Activated CD4-positive, alpha-beta memory T cell treated with anti-CD3 and anti-CD28 coated beads, Interleukin-2, amount 10 ng/mL, durations not matched to agents 7 days and 5 days (primary cell): ENCODE data around the gene PALD1. TPM values are rescaled to one million over a fixed set of nuclear protein-coding genes. Genes with fewer than 3 reads are reported as not detected.

Experiments used
- CTCF ChIA-PET: fragments of 350-600 bp; sonication (Branson Sonifier 250); formaldehyde crosslinking; loops from one replicate; lab custom pipeline; 2021; ENCODE audit warnings: antibody characterized with exemption, inconsistent platforms; lab: Charles Lee
- POLR2A ChIA-PET: fragments of 350-600 bp; sonication (Branson Sonifier 250); formaldehyde crosslinking; loops from one replicate; lab custom pipeline; 2021; ENCODE audit warnings: antibody characterized with exemption; lab: Charles Lee
- DNase-seq: peaks from one replicate; pipeline ENCODE4 v3.0.0-alpha.2; 2020
- H3K27ac Mint-ChIP-seq: one replicate; pipeline ENCODE4 v1.8.0; 2021; ENCODE audit warnings: mild to moderate bottlenecking, mixed read lengths
- H3K27me3 Mint-ChIP-seq: one replicate; pipeline ENCODE4 v1.8.0; 2021; ENCODE audit warnings: mixed read lengths
- H3K36me3 Mint-ChIP-seq: one replicate; pipeline ENCODE4 v1.8.0; 2021; ENCODE audit warnings: low read depth, mixed read lengths
- H3K4me1 Mint-ChIP-seq: one replicate; pipeline ENCODE4 v1.8.0; 2021; ENCODE audit warnings: mixed read lengths
- H3K4me3 Mint-ChIP-seq: one replicate; pipeline ENCODE4 v1.8.0; 2021; ENCODE audit warnings: mild to moderate bottlenecking, mixed read lengths
- H3K9me3 Mint-ChIP-seq: one replicate; pipeline ENCODE4 v1.8.0; 2021; ENCODE audit warnings: mixed read lengths
- total RNA-seq, 2 experiments: library from RNA; stranded (reverse); gene quantifications; one replicate each; pipeline ENCODE4 v1.2.3, GENCODE V29; 2021

The PALD1 gene
- total RNA-seq, 2 experiments from 2014 or later, result 0.08 to 0.15 TPM

- H3K36me3 Mint-ChIP-seq, result peaks cover 7% of the 10 kb centered on the region
- H3K27me3 Mint-ChIP-seq, result peaks cover 56% of the 10 kb centered on the region
- POLR2A ChIA-PET, result interaction anchor here (0.8 to 1.6 kb wide), 2 partner anchors 9 to 37 kb away, joined by 3 to 6 read pairs; no protein-coding TSS in a partner anchor
- no peaks in the 10 kb centered on the region for H3K9me3 Mint-ChIP-seq
- CTCF ChIA-PET, result interaction anchor here (1.4 kb wide), 1 partner anchor 11 kb away, joined by 3 read pairs; no protein-coding TSS in a partner anchor
- DNase-seq, result no peak
- no peak overlapping the region for H3K4me3 Mint-ChIP-seq
- peaks cover 15% of the 10 kb centered on the region for H3K4me1 Mint-ChIP-seq
- no peak overlapping the region for H3K27ac Mint-ChIP-seq
These were observed 36.7 kb upstream of the PALD1 start for GRCh38 chr10:70441895-70442309.

DNA sequence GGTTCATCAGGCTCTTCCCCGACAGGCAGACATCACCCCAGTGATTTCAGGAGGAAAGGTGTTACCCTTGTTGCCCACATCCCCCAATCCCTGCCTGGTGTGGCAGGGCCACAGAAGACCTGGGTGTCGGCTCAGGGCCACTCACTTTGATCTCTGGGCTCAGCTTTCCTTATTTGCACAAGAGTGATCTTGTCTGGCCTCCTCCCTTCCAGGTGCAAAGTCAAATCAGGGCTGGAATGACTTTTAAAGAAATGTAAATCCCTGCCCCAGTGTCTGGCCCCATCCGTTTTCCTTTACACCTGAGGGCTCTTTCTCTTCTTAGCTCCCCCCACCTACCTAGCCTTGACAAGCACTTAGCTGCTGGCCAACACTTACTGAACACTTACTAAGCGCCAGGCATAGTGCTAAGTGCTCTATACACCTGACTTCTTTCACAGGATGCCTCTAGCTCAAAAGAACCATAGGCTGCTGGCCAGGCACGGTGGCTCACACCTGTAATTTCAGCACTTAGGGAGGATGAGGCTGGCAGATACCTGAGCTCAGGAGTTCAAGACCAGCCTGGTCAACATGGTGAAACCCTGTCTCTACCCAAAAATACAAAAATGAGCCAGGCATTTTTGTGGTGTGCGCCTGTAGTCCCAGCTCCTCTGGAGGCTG is 36.1 kb upstream of the PALD1 start:
- Mint-ChIP-seq H3K9me3 (no peaks in the 10 kb centered on the region), H3K27me3 (peaks cover 54% of the 10 kb centered on the region), H3K4me1 (peaks cover 15% of the 10 kb centered on the region), H3K27ac (no peak overlapping the region), H3K36me3 (peaks cover 7% of the 10 kb centered on the region), H3K4me3 (no peak overlapping the region)
- POLR2A ChIA-PET, result interaction anchor here (0.8 to 1.6 kb wide), 2 partner anchors 9 to 37 kb away, joined by 3 to 6 read pairs; no protein-coding TSS in a partner anchor
- CTCF ChIA-PET, result interaction anchor here (1.2 to 1.4 kb wide), 2 partner anchors 12 to 116 kb away, joined by 3 read pairs; no protein-coding TSS in a partner anchor
- no peak for DNase-seq

DNA sequence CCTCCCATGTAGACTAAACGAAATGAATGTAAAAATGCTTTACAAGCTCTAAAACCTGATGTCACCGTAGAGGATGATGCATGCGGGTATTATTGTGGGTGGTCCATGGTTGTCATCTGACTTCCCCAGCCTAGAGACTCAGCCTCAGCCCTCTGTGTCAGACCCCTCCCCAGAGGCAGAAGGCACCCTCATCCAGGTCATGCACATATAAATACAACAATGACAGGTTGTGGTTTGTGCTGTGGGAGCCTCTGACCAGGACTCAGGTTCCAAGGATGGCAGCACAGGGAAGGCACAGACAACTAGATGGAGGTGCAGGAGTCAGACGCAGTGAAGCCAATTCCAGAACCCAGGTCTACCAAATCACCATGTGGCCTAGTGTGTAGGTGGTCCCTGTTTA is 33.8 kb upstream of the PALD1 start:
- ChIA-PET CTCF (no interaction called here), POLR2A (no interaction called here)
- Mint-ChIP-seq H3K9me3 (no peaks in the 10 kb centered on the region), H3K27ac (no peak overlapping the region), H3K27me3 (peaks cover 36% of the 10 kb centered on the region), H3K4me1 (peaks cover 13% of the 10 kb centered on the region), H3K36me3 (peaks cover 4% of the 10 kb centered on the region), H3K4me3 (no peak overlapping the region)
- no peak for DNase-seq

DNA sequence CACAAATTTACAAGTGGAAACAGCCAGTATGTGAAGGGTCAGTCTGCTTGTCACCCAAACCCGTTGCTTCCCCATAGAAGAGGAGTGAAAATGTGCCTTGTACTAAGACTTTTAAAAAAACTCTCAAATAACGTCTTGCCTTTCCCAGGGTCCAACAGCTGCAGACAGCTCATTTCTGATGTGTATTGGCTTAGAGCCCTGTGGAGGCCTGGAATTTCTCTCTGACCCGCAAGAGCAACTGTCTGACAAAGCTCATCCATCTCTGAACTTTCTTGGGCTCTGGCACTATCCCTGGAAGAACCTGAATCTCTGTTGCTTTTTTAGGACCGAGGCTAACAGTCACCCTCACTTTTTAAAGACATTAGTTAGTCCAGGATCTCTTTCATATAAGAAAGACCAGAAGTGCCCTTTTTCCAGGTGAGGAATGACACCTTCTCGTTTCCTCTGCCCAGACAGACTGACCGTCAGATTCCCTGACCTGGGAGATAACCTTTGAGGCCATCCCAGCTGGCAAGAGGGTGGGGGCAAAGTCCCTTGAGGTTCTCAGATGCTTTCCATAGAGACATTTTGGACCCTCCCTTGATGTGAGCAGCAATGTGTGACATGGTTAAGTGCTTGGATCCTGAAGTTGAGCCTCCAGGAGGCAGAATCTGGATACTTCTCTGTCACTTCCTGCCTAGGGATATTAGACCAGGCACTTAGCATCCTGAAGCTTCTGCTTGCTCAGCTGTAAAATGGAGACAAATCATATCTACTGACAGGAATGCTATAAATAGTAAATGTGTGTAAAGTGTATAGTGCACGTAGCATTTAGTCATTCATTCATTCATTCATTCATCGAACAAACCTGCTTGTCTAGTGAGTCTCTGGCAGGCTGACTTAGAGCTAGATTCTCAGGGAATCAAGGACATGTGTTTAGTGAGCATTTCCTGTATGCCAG is 32.6 kb upstream of the PALD1 start:
- H3K4me1 Mint-ChIP-seq, result peaks cover 8% of the 10 kb centered on the region

DNA sequence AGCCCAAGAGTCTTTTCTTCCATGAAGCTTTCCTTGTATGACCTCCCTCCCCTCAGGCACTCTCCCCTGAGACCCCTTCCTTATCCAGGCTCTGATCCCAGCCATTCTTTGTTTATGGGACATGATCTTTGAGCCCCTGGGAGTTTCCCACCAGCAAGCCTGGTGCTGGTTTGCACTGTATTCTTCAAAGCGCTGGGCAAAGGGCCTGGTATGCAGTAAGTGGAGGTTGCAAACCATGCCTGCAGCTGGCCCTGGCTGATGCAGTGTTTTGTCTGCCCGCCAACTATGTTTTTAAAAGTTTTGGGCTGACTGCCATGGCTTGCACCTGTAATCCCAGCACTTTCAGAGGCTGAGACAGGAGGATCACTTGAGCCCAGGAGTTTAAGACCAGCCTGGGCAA is 30.3 kb upstream of the PALD1 start:
- no peaks in the 10 kb centered on the region for H3K36me3 Mint-ChIP-seq
- no peaks in the 10 kb centered on the region for H3K9me3 Mint-ChIP-seq
- H3K27me3 Mint-ChIP-seq, result peaks cover 10% of the 10 kb centered on the region
- ChIA-PET POLR2A (no interaction called here), CTCF (interaction anchor here (0.9 kb wide), 1 partner anchor 10 kb away, joined by 3 read pairs; no protein-coding TSS in a partner anchor)
- H3K4me3 Mint-ChIP-seq, result no peak overlapping the region
- no peak overlapping the region for H3K27ac Mint-ChIP-seq
- DNase-seq, result no peak
- H3K4me1 Mint-ChIP-seq, result no peaks in the 10 kb centered on the region

More for the DNA sequence above, 32.6 kb upstream of the PALD1 start:
- no peak for DNase-seq
- Mint-ChIP-seq H3K36me3 (no peaks in the 10 kb centered on the region), H3K9me3 (no peaks in the 10 kb centered on the region), H3K27me3 (peaks cover 27% of the 10 kb centered on the region), H3K4me3 (no peak overlapping the region), H3K27ac (no peak overlapping the region)
- ChIA-PET CTCF (interaction anchor here (0.7 to 1.3 kb wide), 2 partner anchors 15 to 20 kb away, joined by 3 to 6 read pairs; no protein-coding TSS in a partner anchor), POLR2A (interaction anchor here (1.3 kb wide), 1 partner anchor 14 kb away, joined by 3 read pairs; no protein-coding TSS in a partner anchor)

DNA sequence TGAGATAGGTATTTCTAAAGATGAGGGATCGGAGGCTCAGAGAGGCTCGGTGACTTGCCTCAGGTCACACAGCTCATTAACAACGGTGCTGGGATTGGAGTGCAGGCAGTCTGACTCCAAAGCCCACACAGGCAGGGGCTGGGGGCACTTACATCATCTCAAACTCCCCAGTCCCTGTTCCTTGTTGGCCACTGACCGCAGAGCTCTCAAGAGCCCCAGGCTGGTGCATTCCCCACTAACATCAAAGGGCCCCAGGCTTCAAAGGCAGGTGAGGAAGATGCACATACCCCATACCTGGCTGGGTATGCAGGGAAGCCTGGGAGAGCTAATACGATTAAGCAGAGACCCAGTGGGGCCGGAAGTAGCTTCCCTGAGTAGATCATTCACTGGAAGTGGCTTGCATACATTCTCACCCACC is 23.3 kb upstream of the PALD1 start:
- H3K36me3 Mint-ChIP-seq, result no peaks in the 10 kb centered on the region
- ChIA-PET POLR2A (interaction anchor here (1.0 kb wide), 1 partner anchor 51 kb away, joined by 3 read pairs; the partner anchor contains the start of gene EIF4EBP2), CTCF (no interaction called here)
- H3K4me3 Mint-ChIP-seq, result no peak overlapping the region
- no peak overlapping the region for H3K27ac Mint-ChIP-seq
- DNase-seq, result no peak
- no peaks in the 10 kb centered on the region for H3K9me3 Mint-ChIP-seq
- no peaks in the 10 kb centered on the region for H3K4me1 Mint-ChIP-seq
- H3K27me3 Mint-ChIP-seq, result peaks cover 46% of the 10 kb centered on the region

DNA sequence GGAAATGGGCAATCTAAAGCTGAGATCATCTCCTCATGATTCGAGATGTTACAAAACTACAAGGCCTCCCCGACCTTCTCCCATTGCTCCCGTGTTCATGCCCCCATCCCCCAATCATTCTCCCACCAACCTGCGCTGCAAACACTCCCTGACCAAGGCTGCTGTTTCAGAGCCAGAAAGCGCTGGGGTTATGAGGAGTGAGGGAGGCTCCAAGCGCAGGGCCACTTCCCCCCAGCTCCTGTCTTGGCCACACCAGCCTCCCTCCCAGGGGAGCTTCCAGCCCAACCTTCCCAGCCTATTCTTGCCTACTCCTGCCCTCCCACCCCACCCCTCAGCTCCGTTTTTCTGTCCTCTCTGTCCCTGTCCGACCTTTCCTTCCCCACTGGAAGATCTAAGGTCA is 22.4 kb upstream of the PALD1 start:
- POLR2A ChIA-PET, result no interaction called here
- Mint-ChIP-seq H3K36me3 (no peaks in the 10 kb centered on the region), H3K4me3 (no peak overlapping the region)

GRCh38 chr10:70457759-70458305 is 20.7 kb upstream of the PALD1 start:
- Mint-ChIP-seq H3K9me3 (no peaks in the 10 kb centered on the region), H3K4me3 (no peak overlapping the region), H3K27ac (no peak overlapping the region), H3K27me3 (peaks cover 55% of the 10 kb centered on the region), H3K4me1 (no peaks in the 10 kb centered on the region), H3K36me3 (no peaks in the 10 kb centered on the region)
- CTCF ChIA-PET, result interaction anchor here (1.1 kb wide), 1 partner anchor 9 kb away, joined by 3 read pairs; no protein-coding TSS in a partner anchor
- DNase-seq, result no peak
- POLR2A ChIA-PET, result no interaction called here

More for the DNA sequence above, 22.4 kb upstream of the PALD1 start:
- DNase-seq, result no peak
- Mint-ChIP-seq H3K4me1 (no peaks in the 10 kb centered on the region), H3K27ac (no peak overlapping the region), H3K9me3 (no peaks in the 10 kb centered on the region), H3K27me3 (peaks cover 52% of the 10 kb centered on the region)
- CTCF ChIA-PET, result no interaction called here

DNA sequence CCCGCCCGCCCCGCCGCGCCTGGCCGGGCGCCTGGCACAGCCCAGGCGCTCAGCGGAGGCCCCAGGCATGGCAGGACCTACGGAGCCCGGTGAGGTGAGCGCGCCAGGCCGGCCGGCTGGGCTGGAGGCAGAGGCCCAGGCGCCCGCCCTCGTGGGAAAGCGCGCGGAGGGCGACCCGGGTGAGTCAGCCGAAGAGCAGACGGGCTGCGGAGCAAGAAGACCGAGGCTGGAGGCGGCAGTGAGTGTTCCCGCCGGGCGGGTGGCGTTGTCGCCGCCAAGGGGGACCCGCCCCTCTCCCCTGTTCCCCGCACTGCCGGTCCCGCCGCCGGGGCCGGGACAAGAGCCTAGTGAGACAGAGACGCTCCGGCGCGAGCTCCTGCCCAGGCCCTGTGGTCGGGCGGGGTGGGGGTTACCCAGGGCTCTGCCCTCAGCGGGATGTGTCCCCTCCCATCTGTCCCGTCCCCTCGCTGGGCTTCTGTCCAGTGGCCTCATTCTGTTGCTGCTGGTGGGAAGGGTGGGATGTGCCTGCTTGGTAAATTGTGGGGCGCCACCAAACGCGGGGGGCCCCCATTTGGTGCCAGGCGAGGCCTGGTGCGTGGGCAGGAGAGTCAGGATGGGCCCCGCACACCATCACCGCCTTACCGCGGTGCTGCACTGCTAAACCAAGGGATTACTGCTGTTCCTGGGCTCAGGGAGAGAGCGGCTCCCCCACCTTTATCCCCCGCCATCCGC is 20.1 kb upstream of the PALD1 start:
- CTCF ChIA-PET, result interaction anchor here (0.9 to 1.1 kb wide), 2 partner anchors 10 to 139 kb away, joined by 3 read pairs; no protein-coding TSS in a partner anchor
- Mint-ChIP-seq H3K4me3 (no peak overlapping the region), H3K27ac (no peak overlapping the region), H3K9me3 (no peaks in the 10 kb centered on the region), H3K27me3 (peaks cover 56% of the 10 kb centered on the region), H3K36me3 (no peaks in the 10 kb centered on the region), H3K4me1 (no peaks in the 10 kb centered on the region)
- DNase-seq, result no peak
- POLR2A ChIA-PET, result no interaction called here

- no peak overlapping the region for H3K27ac Mint-ChIP-seq
- ChIA-PET CTCF (interaction anchor here (0.9 to 1.1 kb wide), 2 partner anchors 11 to 140 kb away, joined by 3 read pairs; no protein-coding TSS in a partner anchor), POLR2A (no interaction called here)
- H3K4me1 Mint-ChIP-seq, result no peaks in the 10 kb centered on the region
- no peaks in the 10 kb centered on the region for H3K9me3 Mint-ChIP-seq
- peaks cover 54% of the 10 kb centered on the region for H3K27me3 Mint-ChIP-seq
- no peak overlapping the region for H3K4me3 Mint-ChIP-seq
- no peaks in the 10 kb centered on the region for H3K36me3 Mint-ChIP-seq
- no peak for DNase-seq
These were observed 19.4 kb upstream of the PALD1 start for GRCh38 chr10:70459061-70459773.

DNA sequence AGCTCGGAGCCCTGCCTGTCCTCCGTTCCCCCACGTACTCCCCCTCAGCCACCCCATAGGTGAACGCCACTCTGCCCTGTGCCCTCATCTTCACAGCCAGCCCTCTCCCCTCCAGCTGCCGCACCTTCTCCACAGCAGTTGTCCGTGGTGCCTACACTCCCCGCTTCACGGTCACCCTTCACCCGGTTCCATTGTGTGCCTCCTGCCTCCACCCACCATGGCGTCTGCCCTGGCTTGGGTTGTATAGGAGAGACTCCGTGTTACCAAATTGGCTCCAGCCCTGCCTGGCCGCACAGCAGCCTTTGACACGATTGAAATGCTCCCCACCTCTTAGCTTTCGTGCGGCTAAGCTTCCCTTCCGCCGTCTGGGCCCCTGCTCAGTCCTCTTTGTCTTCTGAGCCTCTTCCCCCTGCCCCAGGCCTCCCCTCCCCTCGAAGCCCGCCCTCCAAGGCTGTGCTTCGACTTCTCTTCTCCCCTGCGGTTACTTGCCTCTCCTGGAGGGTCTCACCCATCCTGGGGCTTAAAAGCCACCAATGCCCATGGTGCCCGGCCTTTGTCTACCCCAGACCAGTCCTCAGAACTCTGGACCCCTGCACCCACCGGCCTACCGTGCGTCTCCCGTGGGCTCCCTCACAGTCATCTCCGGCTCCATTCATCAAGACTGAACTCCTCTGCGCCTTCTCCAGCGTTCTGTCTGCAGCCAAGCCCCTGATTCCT is 18.6 kb upstream of the PALD1 start:
- Mint-ChIP-seq H3K4me3 (no peak overlapping the region), H3K27me3 (peaks cover 54% of the 10 kb centered on the region), H3K9me3 (no peaks in the 10 kb centered on the region), H3K4me1 (no peaks in the 10 kb centered on the region), H3K27ac (no peak overlapping the region), H3K36me3 (no peaks in the 10 kb centered on the region)
- ChIA-PET POLR2A (no interaction called here), CTCF (interaction anchor here (0.9 to 1.8 kb wide), 4 partner anchors 20 to 141 kb away, joined by 3 to 9 read pairs (median 4); no protein-coding TSS in a partner anchor)
- no peak for DNase-seq
